ENCODE measurements around the gene HADHB.

- TF ChIP-seq POLR2AphosphoS5 (IDR thresholded peaks at IDR 0.05; ENCODE audit: low read depth, low read length) (no peak), REST (IDR thresholded peaks at IDR 0.05; ENCODE audit: insufficient read depth in 1 of 2, low read depth in 2 of 2, low read length in 2 of 2) (no peak), TAF1 (IDR thresholded peaks at IDR 0.05; ENCODE audit: borderline replicate concordance, insufficient read depth, low read length) (no peak), SIN3A (IDR thresholded peaks at IDR 0.05; ENCODE audit: borderline replicate concordance, insufficient read depth, low read length) (no peak), FOXP2 (optimal IDR thresholded peaks at IDR 0.05; ENCODE audit: borderline replicate concordance, extremely low read depth, extremely low read length, insufficient read depth) (no peak)
Measured at GRCh38 chr2:26276484-26277227, 31.9 kb downstream of the HADHB start.
